Measurements from ENCODE around the gene ZNF681.

Gene ZNF681

GRCh38 chr19:23792784-23793183 lies 34.1 kb upstream of the ZNF681 start:
- Histone ChIP-seq H2BK5ac (ENCODE audit: low read depth, low read length, poor library complexity, severe bottlenecking) (no peak overlapping the region), H4K8ac (ENCODE audit: low read length) (no peak overlapping the region), H2BK15ac (ENCODE audit: low read depth, poor library complexity, severe bottlenecking) (no peak overlapping the region), H3K4me1 (ENCODE audit: control insufficient read depth, insufficient read depth, low read depth, low read length) (no peaks in the 10 kb centered on the region), H3K4me2 (ENCODE audit: low read length, poor library complexity, severe bottlenecking) (no peak overlapping the region), H3K27me3 (ENCODE audit: control insufficient read depth in 1 of 2, insufficient read depth in 1 of 2, low read length in 2 of 2) (no peaks in the 10 kb centered on the region), H3K4me3 (ENCODE audit: insufficient read depth in 1 of 2, low read depth in 1 of 2, low read length in 2 of 2) (no peak overlapping the region), H3K14ac (ENCODE audit: low read length in 2 of 2) (no peak overlapping the region), H2BK12ac (ENCODE audit: low read length in 2 of 2) (no peak overlapping the region), H3K79me1 (replicated peaks; ENCODE audit: low read length, poor library complexity, severe bottlenecking) (no peaks in the 10 kb centered on the region), H3K27ac (ENCODE audit: low read length, poor library complexity, severe bottlenecking) (no peak overlapping the region), H3K36me3 (ENCODE audit: control insufficient read depth in 1 of 2, insufficient read depth in 2 of 2, low read depth in 1 of 2, low read length in 2 of 2) (no peaks in the 10 kb centered on the region), H3K9ac (ENCODE audit: low read length) (no peak overlapping the region), H3K4ac (ENCODE audit: low read depth in 1 of 2, low read length in 2 of 2) (no peak overlapping the region), H3K23ac (ENCODE audit: low read length in 2 of 2) (no peak overlapping the region), H4K91ac (ENCODE audit: low read length) (no peak overlapping the region), H2AFZ (ENCODE audit: low read depth, low read length) (no peak overlapping the region), H2BK120ac (ENCODE audit: low read depth, low read length) (no peak overlapping the region), H2AK5ac (ENCODE audit: low read length, severe bottlenecking) (no peak overlapping the region), H3K18ac (ENCODE audit: low read depth in 1 of 2, low read length in 2 of 2) (no peak overlapping the region), H3K9me3 (ENCODE audit: control insufficient read depth, low read length) (peaks cover 63% of the 10 kb centered on the region)
- no peak for DNase-seq
- WGBS, result 87% methylated on average over 5 of the region's 5 CpGs

DNA sequence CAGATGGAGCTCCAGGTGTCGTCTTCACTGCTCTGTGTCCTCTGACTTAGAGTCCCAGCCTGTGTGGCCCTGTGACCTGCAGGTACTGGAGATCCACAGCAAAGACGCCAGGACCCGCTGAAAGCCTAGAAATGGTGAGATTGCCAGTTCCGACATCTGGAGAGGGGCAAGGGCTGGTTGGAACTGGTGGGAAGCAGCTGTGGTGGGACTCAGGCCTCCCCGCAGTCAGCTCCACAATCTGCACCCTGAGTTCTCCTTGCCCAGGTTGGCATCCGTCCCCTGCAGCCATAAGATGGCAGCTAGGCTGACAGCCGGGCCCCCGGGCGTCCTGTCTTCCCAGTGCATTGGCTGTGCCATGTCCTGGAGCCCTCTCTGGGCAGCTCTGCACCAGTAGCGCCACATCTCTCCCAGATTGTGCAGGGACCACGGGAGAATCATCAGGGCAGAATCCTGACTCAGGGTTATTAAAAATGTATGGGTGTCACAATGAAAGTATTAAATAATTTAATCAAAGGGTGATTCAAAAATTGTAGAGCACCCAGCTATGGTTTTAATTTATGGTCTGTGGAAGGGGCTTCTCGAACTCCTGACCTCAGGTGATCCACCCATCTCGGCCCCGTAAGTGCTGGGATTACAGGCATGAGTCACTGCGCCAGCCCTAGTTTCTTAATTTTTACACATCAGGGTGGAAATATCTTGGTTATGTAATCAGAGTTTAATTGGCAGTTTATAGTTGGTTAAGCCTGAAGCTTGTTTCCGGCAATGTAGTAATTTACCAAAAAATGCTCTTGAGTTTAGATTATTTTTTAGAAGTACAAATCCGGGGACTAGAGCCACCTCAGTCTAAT lies 32.2 kb upstream of the ZNF681 start:
- no peak overlapping the region for H4K91ac ChIP-seq (ENCODE audit: low read length)
- no peak overlapping the region for H3K14ac ChIP-seq (ENCODE audit: low read length in 2 of 2)
- H3K9ac ChIP-seq (ENCODE audit: low read length), result no peak overlapping the region
- no peaks in the 10 kb centered on the region for H3K4me1 ChIP-seq (ENCODE audit: control insufficient read depth, insufficient read depth, low read depth, low read length)
- H3K27ac ChIP-seq (ENCODE audit: low read length, poor library complexity, severe bottlenecking), result no peak overlapping the region
- H2BK12ac ChIP-seq (ENCODE audit: low read length in 2 of 2), result no peak overlapping the region
- peaks cover 59% of the 10 kb centered on the region for H3K9me3 ChIP-seq (ENCODE audit: control insufficient read depth, low read length)
- H2AFZ ChIP-seq (ENCODE audit: low read depth, low read length), result no peak overlapping the region
- no peak overlapping the region for H2AK5ac ChIP-seq (ENCODE audit: low read length, severe bottlenecking)
- no peak overlapping the region for H3K23ac ChIP-seq (ENCODE audit: low read length in 2 of 2)
- no peak overlapping the region for H4K8ac ChIP-seq (ENCODE audit: low read length)
- no peak overlapping the region for H3K4me3 ChIP-seq (ENCODE audit: insufficient read depth in 1 of 2, low read depth in 1 of 2, low read length in 2 of 2)
- no peak overlapping the region for H2BK120ac ChIP-seq (ENCODE audit: low read depth, low read length)
- DNase-seq, result no peak
- no peaks in the 10 kb centered on the region for H3K36me3 ChIP-seq (ENCODE audit: control insufficient read depth in 1 of 2, insufficient read depth in 2 of 2, low read depth in 1 of 2, low read length in 2 of 2)
- H3K4me2 ChIP-seq (ENCODE audit: low read length, poor library complexity, severe bottlenecking), result no peak overlapping the region
- WGBS, result 71% methylated on average over 17 of the region's 17 CpGs
- no peak overlapping the region for H3K4ac ChIP-seq (ENCODE audit: low read depth in 1 of 2, low read length in 2 of 2)
- no peak overlapping the region for H2BK15ac ChIP-seq (ENCODE audit: low read depth, poor library complexity, severe bottlenecking)
- no peaks in the 10 kb centered on the region for H3K79me1 ChIP-seq (replicated peaks; ENCODE audit: low read length, poor library complexity, severe bottlenecking)
- H2BK5ac ChIP-seq (ENCODE audit: low read depth, low read length, poor library complexity, severe bottlenecking), result no peak overlapping the region
- H3K27me3 ChIP-seq (ENCODE audit: control insufficient read depth in 1 of 2, insufficient read depth in 1 of 2, low read length in 2 of 2), result no peaks in the 10 kb centered on the region
- H3K18ac ChIP-seq (ENCODE audit: low read depth in 1 of 2, low read length in 2 of 2), result no peak overlapping the region

DNA sequence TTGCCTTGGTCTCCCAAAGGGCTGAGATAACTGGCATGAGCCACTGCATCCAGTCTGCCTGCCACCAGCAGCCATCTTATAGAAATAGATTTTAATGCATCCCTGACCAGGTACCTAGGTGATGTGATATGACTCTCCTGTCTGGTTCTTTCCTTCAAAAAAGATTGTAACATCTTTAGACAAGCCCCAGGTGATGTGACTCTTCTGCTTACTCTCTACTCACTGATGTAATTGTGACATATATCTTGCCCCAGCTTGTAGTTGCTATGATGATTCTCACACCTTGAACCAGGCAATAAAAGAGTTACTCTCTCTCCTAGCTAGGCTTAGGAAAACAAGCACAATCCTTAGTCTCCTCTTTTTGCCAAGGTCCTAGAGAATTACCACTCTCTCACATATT lies 30.6 kb upstream of the ZNF681 start:
- no peak overlapping the region for H2BK5ac ChIP-seq (ENCODE audit: low read depth, low read length, poor library complexity, severe bottlenecking)
- no peaks in the 10 kb centered on the region for H3K4me1 ChIP-seq (ENCODE audit: control insufficient read depth, insufficient read depth, low read depth, low read length)
- no peak overlapping the region for H3K4ac ChIP-seq (ENCODE audit: low read depth in 1 of 2, low read length in 2 of 2)
- H3K4me3 ChIP-seq (ENCODE audit: insufficient read depth in 1 of 2, low read depth in 1 of 2, low read length in 2 of 2), result no peak overlapping the region
- no peak overlapping the region for H2BK12ac ChIP-seq (ENCODE audit: low read length in 2 of 2)
- DNase-seq, result no peak
- no peak overlapping the region for H3K18ac ChIP-seq (ENCODE audit: low read depth in 1 of 2, low read length in 2 of 2)
- H3K36me3 ChIP-seq (ENCODE audit: control insufficient read depth in 1 of 2, insufficient read depth in 2 of 2, low read depth in 1 of 2, low read length in 2 of 2), result no peaks in the 10 kb centered on the region
- no peak overlapping the region for H2BK15ac ChIP-seq (ENCODE audit: low read depth, poor library complexity, severe bottlenecking)
- H3K9me3 ChIP-seq (ENCODE audit: control insufficient read depth, low read length), result peaks cover 56% of the 10 kb centered on the region
- no peak overlapping the region for H3K4me2 ChIP-seq (ENCODE audit: low read length, poor library complexity, severe bottlenecking)
- H4K8ac ChIP-seq (ENCODE audit: low read length), result no peak overlapping the region
- H2AFZ ChIP-seq (ENCODE audit: low read depth, low read length), result no peak overlapping the region
- no peaks in the 10 kb centered on the region for H3K27me3 ChIP-seq (ENCODE audit: control insufficient read depth in 1 of 2, insufficient read depth in 1 of 2, low read length in 2 of 2)
- no peak overlapping the region for H3K9ac ChIP-seq (ENCODE audit: low read length)
- no peak overlapping the region for H3K27ac ChIP-seq (ENCODE audit: low read length, poor library complexity, severe bottlenecking)
- H2BK120ac ChIP-seq (ENCODE audit: low read depth, low read length), result no peak overlapping the region
- H3K79me1 ChIP-seq (replicated peaks; ENCODE audit: low read length, poor library complexity, severe bottlenecking), result no peaks in the 10 kb centered on the region
- H4K91ac ChIP-seq (ENCODE audit: low read length), result no peak overlapping the region
- no peak overlapping the region for H2AK5ac ChIP-seq (ENCODE audit: low read length, severe bottlenecking)
- H3K14ac ChIP-seq (ENCODE audit: low read length in 2 of 2), result no peak overlapping the region
- no peak overlapping the region for H3K23ac ChIP-seq (ENCODE audit: low read length in 2 of 2)

- Histone ChIP-seq H3K18ac (ENCODE audit: low read depth in 1 of 2, low read length in 2 of 2) (no peak overlapping the region), H3K14ac (ENCODE audit: low read length in 2 of 2) (no peak overlapping the region), H2BK12ac (ENCODE audit: low read length in 2 of 2) (no peak overlapping the region), H2BK5ac (ENCODE audit: low read depth, low read length, poor library complexity, severe bottlenecking) (no peak overlapping the region), H3K4ac (ENCODE audit: low read depth in 1 of 2, low read length in 2 of 2) (no peak overlapping the region), H2AFZ (ENCODE audit: low read depth, low read length) (no peak overlapping the region), H4K91ac (ENCODE audit: low read length) (no peak overlapping the region), H3K23ac (ENCODE audit: low read length in 2 of 2) (no peak overlapping the region), H3K36me3 (ENCODE audit: control insufficient read depth in 1 of 2, insufficient read depth in 2 of 2, low read depth in 1 of 2, low read length in 2 of 2) (no peaks in the 10 kb centered on the region), H2BK120ac (ENCODE audit: low read depth, low read length) (no peak overlapping the region), H3K4me3 (ENCODE audit: insufficient read depth in 1 of 2, low read depth in 1 of 2, low read length in 2 of 2) (no peak overlapping the region), H3K9me3 (ENCODE audit: control insufficient read depth, low read length) (peaks cover 56% of the 10 kb centered on the region), H3K4me1 (ENCODE audit: control insufficient read depth, insufficient read depth, low read depth, low read length) (no peaks in the 10 kb centered on the region), H3K4me2 (ENCODE audit: low read length, poor library complexity, severe bottlenecking) (no peak overlapping the region), H2BK15ac (ENCODE audit: low read depth, poor library complexity, severe bottlenecking) (no peak overlapping the region), H3K27ac (ENCODE audit: low read length, poor library complexity, severe bottlenecking) (no peak overlapping the region), H3K79me1 (replicated peaks; ENCODE audit: low read length, poor library complexity, severe bottlenecking) (no peaks in the 10 kb centered on the region), H3K27me3 (ENCODE audit: control insufficient read depth in 1 of 2, insufficient read depth in 1 of 2, low read length in 2 of 2) (no peaks in the 10 kb centered on the region), H4K8ac (ENCODE audit: low read length) (no peak overlapping the region), H2AK5ac (ENCODE audit: low read length, severe bottlenecking) (no peak overlapping the region), H3K9ac (ENCODE audit: low read length) (no peak overlapping the region)
- 74% methylated on average over 4 of the region's 4 CpGs for WGBS
- DNase-seq, result no peak
Observed at GRCh38 chr19:23788411-23788810, 29.7 kb upstream of the ZNF681 start.

All from mesenchymal stem cell (in vitro differentiated cells and primary cell).